HL-60 (cell line): ENCODE results near the gene MXD1.

Experiments
- GABPA ChIP-seq: IDR thresholded peaks from 2 replicates; pipeline ENCODE4 v1.6.1; 2012; ENCODE audit warnings: low read depth
- POLR2AphosphoS5 ChIP-seq: IDR thresholded peaks from 2 replicates; pipeline ENCODE4 v1.6.1; 2012; ENCODE audit warnings: low read depth
- TF ChIP-seq, protein P1 (sequence below): IDR thresholded peaks from one replicate; pipeline ENCODE4 v1.5.1; 2011; ENCODE audit warnings: low read length, control low read depth, inconsistent platforms; ENCODE audit not compliant: insufficient read depth
- TF ChIP-seq, protein P2 (sequence below): IDR thresholded peaks from 2 replicates; pipeline ENCODE4 v1.6.1; 2012; ENCODE audit warnings: low read depth; ENCODE audit not compliant: insufficient replicate concordance

DNA sequence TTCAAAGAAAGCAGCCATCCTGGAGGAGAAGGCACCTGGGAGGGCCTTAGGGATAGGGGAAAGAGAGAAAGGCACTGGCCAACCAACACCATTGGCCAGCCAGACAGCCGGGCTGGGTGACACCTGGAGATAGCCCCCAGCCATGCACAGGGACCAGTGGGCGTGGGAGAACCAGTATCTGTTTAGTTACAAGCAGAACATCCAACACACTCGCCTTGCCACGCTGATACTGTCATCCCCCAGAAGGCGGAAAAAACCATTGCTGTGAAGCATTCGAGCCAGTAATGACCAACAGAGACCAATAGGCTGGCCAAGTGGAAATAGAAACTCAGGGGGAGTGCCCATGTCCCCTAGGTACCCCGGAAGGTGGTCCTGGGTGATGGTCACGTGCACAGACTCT, 31.0 kb downstream of the MXD1 start:
- TF ChIP-seq, protein P1, sequence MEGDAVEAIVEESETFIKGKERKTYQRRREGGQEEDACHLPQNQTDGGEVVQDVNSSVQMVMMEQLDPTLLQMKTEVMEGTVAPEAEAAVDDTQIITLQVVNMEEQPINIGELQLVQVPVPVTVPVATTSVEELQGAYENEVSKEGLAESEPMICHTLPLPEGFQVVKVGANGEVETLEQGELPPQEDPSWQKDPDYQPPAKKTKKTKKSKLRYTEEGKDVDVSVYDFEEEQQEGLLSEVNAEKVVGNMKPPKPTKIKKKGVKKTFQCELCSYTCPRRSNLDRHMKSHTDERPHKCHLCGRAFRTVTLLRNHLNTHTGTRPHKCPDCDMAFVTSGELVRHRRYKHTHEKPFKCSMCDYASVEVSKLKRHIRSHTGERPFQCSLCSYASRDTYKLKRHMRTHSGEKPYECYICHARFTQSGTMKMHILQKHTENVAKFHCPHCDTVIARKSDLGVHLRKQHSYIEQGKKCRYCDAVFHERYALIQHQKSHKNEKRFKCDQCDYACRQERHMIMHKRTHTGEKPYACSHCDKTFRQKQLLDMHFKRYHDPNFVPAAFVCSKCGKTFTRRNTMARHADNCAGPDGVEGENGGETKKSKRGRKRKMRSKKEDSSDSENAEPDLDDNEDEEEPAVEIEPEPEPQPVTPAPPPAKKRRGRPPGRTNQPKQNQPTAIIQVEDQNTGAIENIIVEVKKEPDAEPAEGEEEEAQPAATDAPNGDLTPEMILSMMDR, result no peak
- TF ChIP-seq GABPA (no peak), POLR2AphosphoS5 (no peak)
- TF ChIP-seq, protein P2, sequence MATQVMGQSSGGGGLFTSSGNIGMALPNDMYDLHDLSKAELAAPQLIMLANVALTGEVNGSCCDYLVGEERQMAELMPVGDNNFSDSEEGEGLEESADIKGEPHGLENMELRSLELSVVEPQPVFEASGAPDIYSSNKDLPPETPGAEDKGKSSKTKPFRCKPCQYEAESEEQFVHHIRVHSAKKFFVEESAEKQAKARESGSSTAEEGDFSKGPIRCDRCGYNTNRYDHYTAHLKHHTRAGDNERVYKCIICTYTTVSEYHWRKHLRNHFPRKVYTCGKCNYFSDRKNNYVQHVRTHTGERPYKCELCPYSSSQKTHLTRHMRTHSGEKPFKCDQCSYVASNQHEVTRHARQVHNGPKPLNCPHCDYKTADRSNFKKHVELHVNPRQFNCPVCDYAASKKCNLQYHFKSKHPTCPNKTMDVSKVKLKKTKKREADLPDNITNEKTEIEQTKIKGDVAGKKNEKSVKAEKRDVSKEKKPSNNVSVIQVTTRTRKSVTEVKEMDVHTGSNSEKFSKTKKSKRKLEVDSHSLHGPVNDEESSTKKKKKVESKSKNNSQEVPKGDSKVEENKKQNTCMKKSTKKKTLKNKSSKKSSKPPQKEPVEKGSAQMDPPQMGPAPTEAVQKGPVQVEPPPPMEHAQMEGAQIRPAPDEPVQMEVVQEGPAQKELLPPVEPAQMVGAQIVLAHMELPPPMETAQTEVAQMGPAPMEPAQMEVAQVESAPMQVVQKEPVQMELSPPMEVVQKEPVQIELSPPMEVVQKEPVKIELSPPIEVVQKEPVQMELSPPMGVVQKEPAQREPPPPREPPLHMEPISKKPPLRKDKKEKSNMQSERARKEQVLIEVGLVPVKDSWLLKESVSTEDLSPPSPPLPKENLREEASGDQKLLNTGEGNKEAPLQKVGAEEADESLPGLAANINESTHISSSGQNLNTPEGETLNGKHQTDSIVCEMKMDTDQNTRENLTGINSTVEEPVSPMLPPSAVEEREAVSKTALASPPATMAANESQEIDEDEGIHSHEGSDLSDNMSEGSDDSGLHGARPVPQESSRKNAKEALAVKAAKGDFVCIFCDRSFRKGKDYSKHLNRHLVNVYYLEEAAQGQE, result no peak
